Stimulated activated CD4-positive, alpha-beta T cell treated with anti-CD3 and anti-CD28 coated beads, Interleukin-4, amount 100 ng/mL, for 4 hours (primary cell): ENCODE data around the gene PHKB.
"Not testable (repeated sequence)": the region's sequence is repeated elsewhere in the genome, so short reads cannot be mapped to it uniquely, and the experiment has no call there.

Experiments used
- DNase-seq, 2 experiments: peaks; one replicate each; pipeline ENCODE4 v3.0.0-alpha.2; 2020

The PHKB gene

DNA sequence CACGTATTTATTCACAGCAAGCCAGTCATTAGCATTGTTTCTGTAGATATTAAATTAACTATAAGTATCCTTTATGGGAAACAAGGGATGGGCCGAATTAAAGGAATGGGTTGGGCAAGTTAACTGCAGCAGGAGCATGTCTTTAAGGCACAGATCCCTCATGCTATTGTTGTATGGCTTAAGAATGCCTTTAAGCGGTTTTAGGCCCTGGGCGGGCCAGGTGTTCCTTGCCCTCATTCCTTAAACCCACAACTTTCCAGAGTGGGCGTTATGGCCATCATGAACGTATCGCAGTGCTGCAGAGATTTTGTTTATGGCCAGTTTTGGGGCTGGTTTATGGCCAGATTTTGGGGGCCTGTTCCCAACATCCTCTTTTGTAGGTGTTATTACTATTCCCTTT lies 9.1 kb downstream of the PHKB start:
- DNase-seq: no peak

DNA sequence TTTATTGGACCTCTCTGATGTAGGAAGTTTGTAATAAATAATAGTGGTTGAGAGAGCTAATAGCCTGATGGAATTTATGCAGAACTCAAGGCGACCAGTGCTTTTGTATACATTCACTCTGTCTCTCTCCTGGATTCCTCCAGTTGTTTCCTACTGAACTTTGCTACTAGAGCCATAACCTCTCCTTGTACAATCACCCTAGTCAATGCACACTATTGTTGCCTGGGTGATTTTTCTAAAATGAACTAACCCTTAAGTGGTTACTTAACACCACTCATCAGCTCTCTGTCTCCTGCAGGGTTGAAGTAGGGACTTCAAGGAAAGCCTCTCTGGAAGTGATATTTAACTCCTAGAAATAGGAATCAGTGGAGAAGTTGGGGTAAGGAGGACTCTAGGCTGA lies 9.7 kb downstream of the PHKB start:
- DNase-seq: no peak

DNA sequence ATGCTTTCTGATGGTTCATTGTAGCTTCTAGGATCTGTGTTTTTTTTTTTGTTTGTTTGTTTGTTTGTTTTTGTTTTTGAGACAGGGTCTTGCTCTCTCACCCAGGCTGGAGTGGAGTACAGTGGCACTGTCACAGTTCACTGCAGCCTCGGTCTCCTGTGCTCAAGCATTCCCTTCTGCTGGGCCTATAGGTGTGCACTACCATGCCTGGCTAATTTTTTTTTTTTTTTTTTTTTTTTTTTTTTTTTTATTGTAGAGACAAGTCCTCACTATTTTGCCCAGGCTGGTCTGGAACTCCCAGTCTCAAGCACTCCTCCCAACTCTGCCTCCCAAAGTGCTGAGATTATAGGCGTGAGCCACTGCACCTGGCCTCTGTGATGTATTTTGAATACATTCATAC lies 11.9 kb downstream of the PHKB start:
- not testable (repeated sequence) for DNase-seq

DNA sequence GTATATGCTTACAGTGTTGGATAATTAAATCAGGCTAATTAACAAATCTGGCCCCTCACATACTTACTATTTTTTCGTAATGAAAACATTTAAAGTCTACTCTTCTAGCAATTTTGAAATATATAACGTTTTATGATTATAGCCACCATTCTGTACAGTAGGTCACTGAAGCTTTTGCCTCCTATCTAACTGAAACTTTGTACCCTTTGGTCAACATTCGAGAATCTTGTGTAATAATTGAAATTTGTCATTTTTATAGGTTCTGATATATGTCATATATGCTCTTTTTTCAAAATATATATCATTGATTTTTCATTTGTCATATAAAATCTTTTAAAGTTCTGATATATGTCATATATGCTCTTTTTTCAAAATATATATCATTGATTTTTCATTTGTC lies 12.7 kb downstream of the PHKB start:
- DNase-seq: no peak

DNA sequence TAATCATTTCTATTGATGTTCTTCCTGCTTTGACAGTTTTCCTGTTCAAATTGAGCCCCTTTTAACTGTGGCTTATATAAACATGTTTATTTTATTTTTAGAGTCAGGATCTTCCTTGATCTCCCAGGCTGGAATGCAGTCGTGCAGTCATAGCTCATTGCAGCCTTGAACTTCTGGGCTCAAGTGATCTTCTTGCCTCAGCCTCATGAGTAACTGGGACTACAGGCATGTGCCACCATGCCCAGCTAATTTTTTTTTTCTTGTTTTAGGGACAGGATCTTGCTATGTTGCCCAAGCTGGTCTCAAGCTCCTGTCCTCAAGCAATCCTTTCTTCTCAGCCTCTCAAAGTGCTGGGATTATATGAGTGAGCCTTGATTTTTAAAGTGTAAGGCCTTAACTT lies 14.7 kb downstream of the PHKB start:
- no peak for DNase-seq

DNA sequence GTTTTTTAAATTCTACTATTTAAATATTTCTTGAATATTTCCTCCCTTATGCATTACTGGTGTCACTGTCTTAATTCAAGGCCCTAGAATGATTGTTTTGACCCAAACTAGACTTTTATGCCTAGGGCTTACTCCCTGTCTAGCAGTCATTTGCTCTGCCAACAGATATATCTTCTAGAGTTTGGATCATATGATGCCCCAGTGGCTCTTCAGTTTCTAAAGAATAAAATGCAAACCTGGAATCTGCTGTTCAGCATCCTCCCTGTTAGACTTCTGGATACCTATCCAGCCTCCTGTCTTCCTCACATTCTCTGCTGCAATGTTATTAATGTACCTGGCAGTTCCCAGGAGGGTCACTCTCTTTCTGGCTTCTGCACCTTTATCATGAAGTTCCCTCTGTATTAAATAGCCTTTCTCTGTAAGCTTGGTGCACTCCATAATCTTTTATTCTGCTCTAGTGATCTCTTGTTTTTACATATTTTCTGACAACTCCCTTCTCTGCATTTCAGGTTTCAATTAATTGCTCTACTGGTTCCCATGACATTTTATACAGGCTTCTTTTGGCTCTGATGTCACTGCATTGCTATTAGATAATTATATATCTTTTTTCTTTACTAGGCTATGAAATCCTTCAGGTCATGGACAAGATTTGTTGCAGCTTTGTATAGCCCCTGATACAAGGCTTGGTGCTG lies 15.7 kb downstream of the PHKB start:
- no peak for DNase-seq

DNA sequence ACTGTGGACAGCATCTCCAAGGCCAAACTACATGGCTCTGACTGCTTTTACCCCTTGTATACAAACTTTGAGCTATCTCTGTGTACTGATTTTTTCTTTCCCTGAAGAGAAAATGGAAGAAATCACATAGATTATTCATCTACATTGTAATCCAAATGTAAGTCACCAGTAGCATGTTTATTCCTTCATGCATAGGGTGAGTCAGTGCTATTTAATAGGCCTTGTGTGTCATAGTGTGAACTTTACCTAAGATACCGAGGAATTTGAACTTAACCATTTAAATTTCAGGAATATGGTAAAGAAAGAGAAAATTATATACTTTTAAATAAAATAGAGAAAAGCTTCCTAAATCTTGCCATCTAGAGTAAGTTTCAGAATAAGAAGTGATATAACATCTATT lies 16.5 kb downstream of the PHKB start:
- no peak for DNase-seq

DNA sequence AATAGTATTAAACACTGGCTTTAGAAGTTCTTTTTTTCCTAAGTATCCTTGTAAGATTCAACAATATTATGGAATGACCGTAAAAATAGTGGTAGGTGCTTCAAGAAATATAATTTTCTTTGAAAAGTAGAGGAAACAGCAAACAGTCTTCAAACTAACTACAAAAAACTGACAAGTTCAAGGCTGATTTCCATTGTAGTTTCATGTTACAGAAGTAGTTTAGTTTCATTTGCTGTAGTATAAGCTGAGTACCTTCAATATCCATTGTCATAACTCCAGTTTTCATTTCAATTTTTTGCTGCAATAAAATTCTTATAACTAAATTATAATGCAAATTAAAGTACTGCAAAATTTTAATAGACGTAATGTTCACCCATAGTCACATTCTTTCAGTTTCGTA lies 19.3 kb downstream of the PHKB start:
- DNase-seq: no peak

DNA sequence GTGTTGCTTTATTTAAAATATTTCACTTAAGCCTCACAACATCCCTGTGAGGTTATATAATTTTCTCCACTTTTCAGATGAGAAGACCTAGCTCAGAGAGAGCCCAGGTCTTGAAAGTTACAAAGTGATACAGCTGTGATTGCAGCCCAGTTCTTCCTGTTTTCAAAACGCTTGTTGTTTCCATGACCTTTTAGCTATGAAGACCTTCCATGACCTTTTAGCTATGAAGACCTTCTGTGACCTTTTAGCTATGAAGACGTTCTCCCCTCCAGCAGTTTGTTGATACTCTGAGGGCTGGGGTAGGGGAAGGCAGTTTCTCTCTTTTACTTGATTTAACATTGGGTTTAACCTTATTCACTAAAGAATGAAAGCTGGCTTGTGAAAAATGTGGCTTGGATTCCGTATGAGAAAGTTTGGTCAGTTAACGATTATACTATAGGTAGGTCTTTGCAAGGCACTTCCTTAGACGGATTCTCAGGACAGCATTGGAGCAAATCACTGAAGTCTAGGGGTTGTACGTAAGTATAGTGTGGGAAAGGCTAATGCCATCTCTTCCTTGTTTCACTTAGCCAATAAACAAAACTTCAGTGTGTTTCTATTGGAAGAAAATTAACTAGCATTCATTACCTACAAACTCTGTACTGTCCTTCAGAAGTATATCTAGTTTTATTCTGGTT lies 20.7 kb downstream of the PHKB start:
- DNase-seq: no peak

DNA sequence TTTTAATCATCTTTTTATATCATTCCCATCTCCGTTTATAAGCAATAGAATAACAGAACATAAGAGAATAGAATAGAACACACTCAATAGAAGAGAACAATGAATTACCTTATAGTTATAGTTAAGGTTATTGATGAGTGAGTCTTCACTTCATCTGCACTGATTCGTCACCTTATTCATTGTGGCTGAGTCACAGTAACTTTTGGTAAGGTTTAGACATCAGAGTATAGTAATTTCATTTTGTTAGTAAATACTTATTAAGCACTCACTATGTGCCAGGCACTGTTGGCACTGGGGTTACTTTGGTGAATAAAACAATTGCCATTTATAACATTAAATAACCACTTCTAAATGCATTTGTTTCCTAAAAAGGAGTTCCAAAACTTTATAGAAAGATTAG lies 22.5 kb downstream of the PHKB start:
- no peak for DNase-seq

DNA sequence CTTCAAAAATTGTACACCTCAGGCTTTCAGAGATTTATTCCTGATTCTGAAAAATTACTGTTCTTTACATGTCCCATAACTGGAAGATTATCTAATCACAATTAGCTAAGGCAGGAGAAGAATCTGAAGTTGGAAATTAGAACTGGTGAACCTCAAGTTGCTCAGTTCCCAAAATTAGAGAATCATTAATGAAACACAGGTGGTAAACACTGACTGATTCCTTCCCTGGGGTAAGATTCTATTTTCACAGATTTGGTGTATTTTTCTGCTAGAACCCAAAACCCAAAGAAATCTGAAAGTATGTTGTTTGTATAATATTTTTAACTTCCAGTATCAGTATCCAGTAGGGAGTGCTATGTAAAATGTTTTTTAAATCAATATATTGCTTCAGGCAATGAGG lies 25.7 kb downstream of the PHKB start:
- DNase-seq: no peak

DNA sequence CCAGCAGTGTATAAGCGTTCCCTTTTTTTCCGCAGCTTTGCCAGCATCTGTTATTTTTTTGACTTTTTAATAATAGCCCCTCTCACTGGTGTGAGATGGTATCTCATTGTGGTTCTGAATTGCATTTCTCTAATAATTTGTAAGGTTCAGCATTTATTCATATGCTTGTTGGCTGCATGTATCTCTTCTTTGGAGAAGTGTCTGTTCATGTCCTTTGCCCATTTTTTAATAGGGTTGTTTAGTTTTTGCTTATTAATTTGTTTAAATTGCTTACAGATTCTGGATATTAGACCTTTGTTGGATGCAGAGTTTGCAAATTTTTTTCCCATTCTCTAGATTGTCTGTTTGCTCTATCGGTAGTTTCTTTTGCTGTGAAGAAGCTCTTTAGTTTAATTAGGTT lies 26.9 kb downstream of the PHKB start:
- no peak for DNase-seq

DNA sequence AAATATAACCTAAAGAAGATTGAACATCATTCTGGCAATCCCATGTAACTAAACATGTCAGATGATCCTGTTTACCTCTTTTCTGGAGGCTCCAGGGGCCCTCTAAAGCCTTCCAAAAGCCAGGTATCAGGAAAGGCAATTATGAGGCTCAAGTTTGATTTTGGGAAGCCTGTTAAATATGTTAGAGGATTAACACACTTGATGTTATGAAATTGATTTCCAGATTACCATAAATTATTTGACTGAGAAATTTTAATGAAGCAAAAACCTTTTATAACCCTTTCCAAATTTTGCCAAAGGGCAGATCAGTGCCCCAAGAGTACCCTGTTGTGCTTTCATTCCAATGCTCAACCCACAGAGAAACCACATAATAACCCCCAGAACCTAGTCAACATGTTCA lies 29.3 kb downstream of the PHKB start:
- no peak for DNase-seq

DNA sequence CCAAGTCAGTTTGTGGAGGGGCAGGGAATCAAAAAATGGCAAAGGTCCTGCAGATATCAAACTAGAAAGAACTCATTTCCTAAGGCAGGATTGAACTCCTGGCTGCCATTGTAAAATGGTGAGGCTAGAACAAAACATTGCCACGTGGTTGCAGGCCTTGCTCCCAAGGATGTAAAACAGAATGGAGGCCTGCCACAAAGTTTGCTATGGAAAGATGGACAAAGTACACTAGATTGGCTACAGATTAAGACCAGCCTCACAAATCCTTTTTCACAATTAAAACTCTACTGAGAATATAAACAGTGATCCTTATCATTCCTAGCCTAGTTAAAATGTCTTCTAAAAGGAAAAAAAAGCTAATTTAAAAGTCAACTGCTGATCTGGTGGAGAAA lies 30.9 kb downstream of the PHKB start:
- DNase-seq: no peak

DNA sequence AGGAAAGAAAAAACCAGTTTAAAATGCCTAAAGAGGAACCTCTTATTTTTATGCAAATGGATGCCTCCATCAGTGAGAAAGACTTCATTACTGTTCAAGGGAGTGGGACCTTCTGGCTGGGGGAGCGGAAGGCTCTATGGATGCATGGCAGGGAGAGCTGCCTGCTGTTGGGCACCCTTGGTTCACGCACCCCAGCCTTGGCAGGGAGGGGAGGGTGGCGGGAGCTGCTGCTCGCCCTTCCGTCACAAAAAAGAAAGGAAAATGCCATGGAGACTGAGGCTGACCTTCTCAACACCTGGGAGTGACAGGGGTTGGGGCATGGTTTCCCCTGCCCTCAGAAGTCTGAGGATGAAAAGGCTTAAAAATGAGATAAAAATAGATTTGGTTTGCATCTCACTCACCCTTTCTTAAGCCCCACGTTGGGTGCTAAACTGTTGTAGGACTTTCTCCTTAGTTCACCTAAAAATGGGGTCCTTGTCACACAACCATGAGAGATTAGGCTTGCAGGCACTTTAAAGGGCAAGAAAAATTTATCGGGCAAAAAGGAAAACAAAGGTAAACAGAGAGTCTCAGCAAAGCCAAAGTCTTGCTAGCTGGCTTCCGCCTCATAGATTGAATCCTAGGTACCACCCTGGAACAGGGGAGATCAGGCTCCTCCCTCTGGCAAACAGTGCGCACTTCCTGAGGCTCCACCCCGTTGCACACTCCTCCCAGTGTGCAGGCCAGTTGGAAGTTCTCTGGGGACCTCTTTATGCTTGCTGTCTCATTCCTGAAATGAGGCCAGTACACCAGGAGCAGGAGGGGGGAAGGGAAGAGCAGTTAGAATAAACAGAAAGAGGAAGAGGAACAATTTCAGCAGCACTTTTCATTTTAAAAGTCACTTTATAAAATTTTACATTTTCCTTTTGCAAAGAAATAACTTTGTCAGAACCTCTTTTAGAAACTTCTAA lies 31.6 kb downstream of the PHKB start:
- DNase-seq: no peak

DNA sequence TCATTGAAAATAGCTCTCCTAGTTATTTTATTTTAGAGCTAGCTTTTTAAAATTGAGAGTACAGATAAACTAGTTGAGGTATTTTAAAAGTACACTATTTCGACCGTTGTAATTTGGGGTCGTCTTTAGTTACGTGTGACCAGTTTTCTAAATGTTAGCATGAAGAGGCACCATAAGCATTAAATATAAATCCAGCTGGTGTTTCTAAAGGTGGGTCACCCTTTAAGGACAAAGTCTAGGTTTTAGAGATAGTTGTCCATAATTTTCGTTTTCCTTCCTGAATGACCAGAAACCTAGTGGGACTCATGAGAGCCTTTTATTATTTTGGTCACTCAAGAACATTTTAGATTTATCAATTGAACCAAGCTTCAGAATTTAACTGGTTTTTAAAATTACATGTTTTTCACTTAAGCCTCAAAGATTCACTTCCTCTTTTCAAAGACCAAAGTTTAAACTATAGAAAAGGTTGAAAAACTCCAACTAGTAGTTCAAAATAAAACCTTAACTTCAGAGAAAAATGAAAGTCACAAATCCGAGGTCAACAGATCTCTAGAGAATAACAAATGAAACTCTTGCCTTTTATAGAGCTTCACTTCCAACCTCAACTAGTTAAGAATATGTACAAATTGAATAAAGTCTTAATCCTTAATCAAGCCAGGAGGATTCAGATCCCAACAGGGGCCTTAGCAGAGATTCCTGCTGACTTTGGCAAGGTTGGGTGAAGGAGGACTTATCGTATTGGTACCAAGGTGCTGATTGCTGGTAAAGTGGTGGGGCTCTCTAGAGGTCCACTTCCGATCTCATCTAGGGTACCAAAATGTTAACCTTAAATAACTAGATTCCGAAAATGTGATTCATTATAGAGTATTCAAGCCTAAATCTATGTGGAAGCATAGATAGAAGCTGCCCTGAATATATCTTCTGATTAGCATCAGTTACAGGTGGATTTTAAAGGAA lies 32.5 kb downstream of the PHKB start:
- DNase-seq: no peak

DNA sequence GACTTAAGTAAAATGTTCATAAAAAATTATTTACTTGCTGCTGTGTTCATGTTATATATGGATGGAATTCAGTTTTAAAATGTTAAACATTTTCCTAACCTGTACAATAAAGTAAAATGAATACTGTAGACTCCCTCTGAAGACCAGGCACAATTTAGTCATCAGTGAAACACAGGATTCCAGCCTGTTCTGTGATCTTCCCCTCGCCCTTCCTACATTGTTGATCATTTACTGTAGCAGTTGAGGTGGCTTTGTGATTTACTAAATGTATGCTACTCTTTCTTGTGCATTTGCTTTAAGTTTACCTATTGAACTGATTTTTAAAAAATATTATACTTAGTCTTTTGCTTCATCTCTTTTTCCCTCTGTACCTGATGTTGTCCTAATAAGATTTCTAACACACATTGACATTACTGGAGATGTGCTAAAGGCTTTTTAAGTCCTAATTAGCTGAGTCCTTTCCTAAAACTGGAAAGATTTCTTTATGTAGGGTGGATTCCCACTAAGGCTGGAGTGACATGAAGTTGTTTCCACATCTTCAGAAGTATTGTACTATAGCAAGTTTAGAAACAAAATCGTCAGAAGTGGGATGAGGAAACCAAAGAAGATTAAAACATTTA lies 38.1 kb downstream of the PHKB start:
- DNase-seq: no peak

DNA sequence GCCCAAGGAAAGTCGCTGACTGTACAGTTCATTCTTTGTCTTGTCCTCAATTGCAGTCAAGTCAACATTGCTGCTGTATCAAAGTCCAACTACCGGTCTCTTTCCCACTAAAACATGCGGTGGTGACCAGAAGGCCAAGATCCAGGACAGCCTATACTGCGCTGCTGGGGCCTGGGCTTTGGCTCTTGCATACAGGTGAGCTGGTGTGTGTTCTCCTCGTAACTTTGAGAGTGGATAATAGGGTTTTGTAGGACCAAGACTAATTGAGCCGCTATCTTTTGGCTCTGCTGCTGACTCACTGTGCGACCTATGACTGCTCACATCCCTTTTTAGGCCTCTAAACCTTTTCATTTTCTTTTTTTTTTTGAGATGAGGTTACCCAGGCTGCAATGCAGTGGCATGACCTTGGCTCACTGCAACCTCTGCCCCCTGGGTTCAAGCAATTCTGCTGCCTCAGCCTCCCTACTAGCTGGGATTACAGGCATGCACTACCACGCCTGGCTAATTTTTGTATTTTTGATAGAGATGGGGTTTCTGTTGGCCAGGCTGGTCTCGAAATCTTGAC lies 38.7 kb downstream of the PHKB start:
- no peak for DNase-seq

DNA sequence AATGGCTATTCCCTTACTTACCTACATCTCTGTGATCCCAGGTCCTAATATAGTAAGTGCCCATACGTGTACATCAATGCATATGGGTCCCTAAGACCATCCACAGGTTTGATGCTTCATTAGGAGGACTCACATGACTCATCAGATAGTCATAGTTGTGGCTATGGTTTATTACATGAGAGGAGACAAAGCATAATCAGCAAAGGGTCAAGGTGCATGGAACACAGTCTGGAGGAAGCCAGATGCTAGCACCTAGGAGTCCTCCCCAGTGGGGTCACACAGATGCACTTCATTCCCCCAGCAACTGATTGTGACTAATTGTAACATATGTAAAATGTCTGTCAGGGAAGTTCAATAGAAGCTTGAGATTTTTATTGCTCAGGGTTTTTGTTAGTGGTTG lies 42.8 kb downstream of the PHKB start:
- no peak for DNase-seq

DNA sequence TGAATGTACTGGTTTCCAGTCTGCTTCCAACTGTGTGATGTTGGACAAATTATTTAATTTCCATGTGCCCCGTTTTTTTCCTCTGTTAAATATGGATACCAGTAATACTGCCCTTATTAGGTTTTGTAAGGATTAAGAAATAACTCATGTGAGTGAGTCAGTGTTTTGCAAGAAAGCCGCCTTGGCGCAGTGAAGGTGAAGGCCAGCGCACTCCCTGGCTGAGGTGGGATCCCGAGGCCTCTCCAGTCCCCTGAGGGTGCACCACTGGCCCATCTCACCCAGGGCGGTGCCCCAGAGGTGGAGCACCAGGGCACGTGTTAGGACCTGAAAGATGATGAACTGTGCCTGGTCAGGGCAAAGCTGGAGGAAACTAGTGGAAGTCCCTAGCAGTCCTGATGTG lies 43.5 kb downstream of the PHKB start:
- no peak for DNase-seq

DNA sequence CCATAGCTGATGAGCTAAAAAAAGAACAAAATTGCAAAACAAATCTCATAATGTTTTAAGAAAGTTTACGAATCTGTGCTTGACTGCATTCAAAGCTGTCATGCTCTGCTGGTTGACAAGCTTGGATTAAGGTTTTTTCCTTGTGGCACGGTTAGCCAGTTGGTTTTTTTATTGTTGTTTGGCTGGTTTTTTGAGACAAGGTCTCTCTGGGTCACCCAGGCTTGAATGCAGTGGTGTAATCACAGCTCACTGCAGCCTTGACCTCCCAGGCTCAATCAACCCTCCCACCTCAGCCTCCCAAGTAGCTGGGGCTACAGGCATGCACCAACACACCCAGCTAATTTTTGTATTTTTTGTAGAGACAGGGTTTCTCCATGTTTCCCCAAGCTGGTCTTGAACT lies 45.7 kb downstream of the PHKB start:
- no peak for DNase-seq

DNA sequence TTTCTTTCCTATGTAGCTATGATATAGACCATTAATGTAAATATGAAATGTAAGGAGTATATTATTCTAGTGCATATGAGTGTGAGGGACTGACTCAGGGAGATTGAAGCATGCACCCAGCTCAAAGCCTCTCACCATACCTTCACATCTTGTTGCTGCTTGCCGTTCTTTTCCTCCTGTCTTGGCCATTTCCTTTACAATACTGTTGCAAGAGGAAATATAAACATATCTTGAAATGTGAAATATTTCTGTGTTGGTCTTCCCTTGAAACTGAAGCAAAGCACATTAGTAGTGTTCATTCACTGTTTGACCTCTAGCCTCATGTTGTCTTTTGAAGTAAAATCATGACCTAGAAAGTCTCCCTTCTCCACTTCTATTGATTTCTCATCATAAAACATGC lies 46.6 kb downstream of the PHKB start:
- DNase-seq: no peak
